HepG2 (cell line): ENCODE data around the gene PBX2. TPM values are rescaled to one million over a fixed set of nuclear protein-coding genes. Genes with fewer than 3 reads are reported as not detected.

Experiments used
- ATAC-seq: fragments of 200-7000 bp; cut with Tn5 transposase; 3 replicates; pipeline ENCODE4 v1.9.1; 2020; ENCODE audit warnings: mild to moderate bottlenecking, moderate library complexity
- BruUV-seq: library from RNA; stranded (reverse); fragments of 400-500 nt; replicated peaks from 2 replicates; lab custom pipeline; 2021; lab: Mats Ljungman, UMichigan
- CTCF ChIA-PET: fragments of 300-600 bp; formaldehyde crosslinking; extraction: SDS; loops from one replicate; lab custom pipeline; 2021; ENCODE audit warnings: low total read pairs, inconsistent platforms, low intra/inter-chr PET ratio; lab: Yijun Ruan, JAX
- POLR2A ChIA-PET: fragments of 350-600 bp; sonication (Branson Sonifier 250); formaldehyde crosslinking; loops from one replicate; lab custom pipeline; 2020; ENCODE audit warnings: antibody characterized with exemption, inconsistent platforms; lab: Yijun Ruan, JAX
- DNase-seq: peaks from one replicate; pipeline ENCODE4 v3.0.0-alpha.2; 2015; ENCODE audit warnings: low spot score
- FAIRE-seq: peaks from 3 replicates; lab custom pipeline; 2011; peaks lifted over from hg19 to GRCh38; lab: Jason Lieb, UNC
- H2AFZ ChIP-seq: one replicate; pipeline ENCODE4 v1.6.1; 2011; ENCODE audit warnings: low read length, inconsistent platforms
- H3K27ac ChIP-seq: fragments of 300-600 bp; 3 replicates; pipeline ENCODE4 v1.8.0; 2011; ENCODE audit warnings: mixed run types, mild to moderate bottlenecking, mixed read lengths, low read length, inconsistent platforms; ENCODE audit not compliant: insufficient read depth; ENCODE audit errors: extremely low read length
- H3K27me3 ChIP-seq, 2 experiments: fragments of 200-600 bp in 1 of 2; 2 replicates in 1 of 2; 3 replicates in 1 of 2; pipeline versions ENCODE4 v1.6.0 to v1.8.0; 2011; ENCODE audit warnings: low read length in 2 of 2, mild to moderate bottlenecking in 2 of 2, moderate library complexity in 2 of 2, inconsistent platforms in 1 of 2; ENCODE audit not compliant: insufficient read depth in 2 of 2, control insufficient read depth in 1 of 2
- H3K36me3 ChIP-seq, 2 experiments: fragments of 200-600 bp in 1 of 2; replicated peaks in 1 of 2; 2 replicates in 1 of 2; 3 replicates in 1 of 2; pipeline versions ENCODE4 v1.5.1 to v1.8.0; 2011; ENCODE audit warnings: low read length in 2 of 2, inconsistent platforms in 1 of 2; ENCODE audit not compliant: insufficient read depth in 2 of 2, control insufficient read depth in 1 of 2
- H3K4me1 ChIP-seq: 2 replicates; pipeline ENCODE4 v1.5.1; 2012; ENCODE audit warnings: low read length, inconsistent platforms; ENCODE audit not compliant: insufficient read depth
- H3K4me2 ChIP-seq: 2 replicates; pipeline ENCODE4 v1.6.0; 2011; ENCODE audit warnings: low read depth, low read length, inconsistent platforms
- H3K4me3 ChIP-seq, 3 experiments: fragments of 200-600 bp in 1 of 3; sonication (generic), shearing (Covaris generic) in 1 of 3; replicated peaks in 1 of 3; 2 replicates each; pipeline ENCODE4 v1.5.1; 2011 to 2016; ENCODE audit warnings: low read length in 3 of 3, inconsistent platforms in 2 of 3, low read depth in 2 of 3, mild to moderate bottlenecking in 2 of 3, control low read depth in 1 of 3, mixed read lengths in 1 of 3; ENCODE audit not compliant: insufficient read depth in 1 of 3
- H3K79me2 ChIP-seq: one replicate; pipeline ENCODE4 v1.6.1; 2011; ENCODE audit warnings: low read length, inconsistent platforms; ENCODE audit not compliant: insufficient read depth
- H3K9ac ChIP-seq: 2 replicates; pipeline ENCODE4 v1.6.0; 2011; ENCODE audit warnings: mild to moderate bottlenecking, low read depth, low read length, inconsistent platforms; ENCODE audit not compliant: insufficient read depth
- H3K9me3 ChIP-seq: 2 replicates; pipeline ENCODE4 v1.5.1; 2012; ENCODE audit warnings: mild to moderate bottlenecking, low read length
- H4K20me1 ChIP-seq: 2 replicates; pipeline ENCODE4 v1.6.0; 2011; ENCODE audit warnings: inconsistent platforms, mild to moderate bottlenecking, low read length, moderate library complexity; ENCODE audit not compliant: insufficient read depth
- BORCS8-MEF2B ChIP-seq: sonication (generic); formaldehyde crosslinking; IDR thresholded peaks from 2 replicates; pipeline ENCODE4 v1.8.0; 2022; ENCODE audit warnings: mild to moderate bottlenecking, missing genetic modification reagents
- CBX1 ChIP-seq: IDR thresholded peaks from one replicate; pipeline ENCODE4 v1.6.1; 2016; ENCODE audit warnings: antibody characterized with exemption, low read depth
- HOXD1 ChIP-seq: sonication (generic); formaldehyde crosslinking; IDR thresholded peaks from 2 replicates; pipeline ENCODE4 v1.5.0; 2020; ENCODE audit warnings: missing genetic modification reagents
- KDM5B ChIP-seq: sonication (generic); formaldehyde crosslinking; IDR thresholded peaks from 2 replicates; pipeline ENCODE4 v1.4.0; 2020; ENCODE audit warnings: missing genetic modification reagents, mild to moderate bottlenecking, borderline replicate concordance
- SYNCRIP ChIP-seq: fragments of 200-400 bp; formaldehyde crosslinking; IDR thresholded peaks from 2 replicates; pipeline ENCODE4 v1.6.1; 2018; ENCODE audit warnings: mild to moderate bottlenecking, low read depth, low read length; ENCODE audit not compliant: insufficient read depth
- ZBTB26 ChIP-seq: IDR thresholded peaks from 2 replicates; pipeline ENCODE4 v1.6.1; 2016; ENCODE audit warnings: missing compliant biosample characterization, missing genetic modification reagents, borderline replicate concordance
- ZMAT3 ChIP-seq: sonication (generic); formaldehyde crosslinking; conservative IDR thresholded peaks from 2 replicates; pipeline ENCODE4 v1.7.0; 2021; ENCODE audit warnings: missing genetic modification reagents
- ZNF10 ChIP-seq: sonication (generic); formaldehyde crosslinking; IDR thresholded peaks from 2 replicates; pipeline ENCODE4 v1.4.0; 2020; ENCODE audit warnings: mild to moderate bottlenecking, low read depth, missing genetic modification reagents, borderline replicate concordance
- ZNF251 ChIP-seq: sonication (generic); formaldehyde crosslinking; IDR thresholded peaks from 2 replicates; pipeline ENCODE4 v1.9.0; 2021; ENCODE audit warnings: mild to moderate bottlenecking, missing genetic modification reagents
- WGBS: methylation state at CpG from one replicate; pipeline ENCODE4 v1.1.6; 2017; ENCODE audit warnings: low lambda C conversion rate; 5-methylcytosine and 5-hydroxymethylcytosine counted together
- in situ Hi-C: cut with HindIII; loops from 2 replicates; pipeline ENCODE4 v1.10.0; 2017; ENCODE audit warnings: low pct_unique_long_range_greater_than_20kb; ENCODE audit not compliant: extremely low pct_ligation_motif_present
- intact Hi-C: fragments of 100-400 bp; cut with micrococcal nuclease; formaldehyde crosslinking; loops from one replicate; pipeline ENCODE4 v1.10.0; 2022; ENCODE audit not compliant: unreplicated experiment
- polyA plus RNA-seq, 8 experiments: library from polyadenylated mRNA; depleted of rRNA in 3 of 8; stranded (reverse) in 7 of 8; unstranded in 1 of 8; fragments of >200 nt; fragmentation: Illumina TruSeq in 4 of 8; extraction: Trizol in 4 of 8; gene quantifications; 2 replicates each; pipeline versions ENCODE4 v1.2.1 to v1.2.3, GENCODE V29; 2011 to 2016; ENCODE audit warnings: low read depth in 4 of 8, missing spikeins in 1 of 8, mixed read lengths in 1 of 8; ENCODE audit not compliant: insufficient read depth in 1 of 8
- total RNA-seq, 5 experiments: library from RNA; depleted of rRNA; stranded (reverse); fragments of >200 nt; fragmentation: Illumina TruSeq; extraction: Trizol; gene quantifications; 2 replicates each; pipeline ENCODE4 v1.2.3, GENCODE V29; 2016; ENCODE audit warnings: low read depth in 1 of 5

The PBX2 gene
- total and polyA plus RNA-seq, 2 of the 13 experiments (the other 11 are each of a cell fraction or from before 2014, with no cell fraction given) = 42.3 to 77.8 TPM

- Histone ChIP-seq H3K4me1 (peaks cover 4% of the 10 kb centered on the region), H3K4me2 (no peak overlapping the region), H3K4me3 (no peak overlapping the region), H3K27me3 (peaks cover 13 to 56% of the 10 kb centered on the region in 2 experiments; a peak in 4 of 5 replicates), H3K9me3 (no peaks in the 10 kb centered on the region), H2AFZ (no peak overlapping the region), H3K36me3 (no peaks in the 10 kb centered on the region), H3K9ac (no peak overlapping the region), H4K20me1 (no peaks in the 10 kb centered on the region), H3K79me2 (no peaks in the 10 kb centered on the region), H3K27ac (no peak overlapping the region)
- in situ Hi-C loops (no loop called here), intact Hi-C loops (no loop called here)
- 80% methylated on average over 4 of the region's 4 CpGs for WGBS
- ChIA-PET POLR2A (no interaction called here), CTCF (no interaction called here)
- DNase-seq = no peak
- ATAC-seq = no peak
- no TSS peak for BruUV-seq
- FAIRE-seq = no peak
- TF ChIP-seq ZMAT3 (no peak), ZNF251 (CRISPR knock-in tag) (no peak), SYNCRIP (no peak), BORCS8-MEF2B (CRISPR knock-in tag) (no peak), KDM5B (CRISPR knock-in tag) (no peak), ZBTB26 (CRISPR knock-in tag) (no peak), ZNF10 (CRISPR knock-in tag) (no peak), HOXD1 (CRISPR knock-in tag) (no peak), CBX1 (no peak)
These were observed 25.6 kb upstream of the PBX2 start for GRCh38 chr6:32215617-32216016.
